Tibial nerve (tissue), 3 donors: Measurements from ENCODE around the gene ROPN1.
"Not testable (repeated sequence)": the region's sequence is repeated elsewhere in the genome, so short reads cannot be mapped to it uniquely, and the experiment has no call there.

Experiments used
- POLR2A ChIP-seq, 2 donors: fragments of 450-650 bp; IDR thresholded peaks; one replicate each; pipeline ENCODE4 v1.6.1; 2017; ENCODE audit warnings: antibody characterized with exemption in 2 of 2, mild to moderate bottlenecking in 2 of 2, moderate library complexity in 2 of 2
- TF ChIP-seq, protein P1 (sequence below), 5 experiments: fragments of 200-600 bp in 3 of 5; fragments of 450-650 bp in 2 of 5; sonication (generic) in 3 of 5; IDR thresholded peaks; one replicate each; pipeline ENCODE4 v1.5.1; 2016 to 2019; ENCODE audit warnings: antibody characterized with exemption in 5 of 5, mild to moderate bottlenecking in 3 of 5, moderate library complexity in 2 of 5

DNA sequence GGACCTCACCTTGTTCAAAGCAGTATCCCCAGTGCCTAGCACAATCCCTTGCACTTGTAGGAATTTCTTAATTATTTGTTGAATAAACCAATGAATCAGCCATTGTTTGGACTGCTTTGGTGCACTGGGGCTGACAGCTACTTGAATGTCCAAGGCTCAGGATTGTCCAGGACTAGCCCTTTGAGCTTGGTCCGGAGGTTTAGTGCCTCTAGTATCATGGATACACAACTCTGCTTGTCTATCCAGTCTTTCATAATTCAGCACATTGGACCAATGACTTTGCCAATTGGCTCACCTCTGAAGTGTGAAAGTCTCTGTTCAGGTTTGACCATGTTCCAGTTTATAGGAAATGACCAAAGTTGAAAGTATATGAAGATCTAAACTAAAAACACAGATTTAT, 27.1 kb downstream of the ROPN1 start:
- TF ChIP-seq, protein P1, sequence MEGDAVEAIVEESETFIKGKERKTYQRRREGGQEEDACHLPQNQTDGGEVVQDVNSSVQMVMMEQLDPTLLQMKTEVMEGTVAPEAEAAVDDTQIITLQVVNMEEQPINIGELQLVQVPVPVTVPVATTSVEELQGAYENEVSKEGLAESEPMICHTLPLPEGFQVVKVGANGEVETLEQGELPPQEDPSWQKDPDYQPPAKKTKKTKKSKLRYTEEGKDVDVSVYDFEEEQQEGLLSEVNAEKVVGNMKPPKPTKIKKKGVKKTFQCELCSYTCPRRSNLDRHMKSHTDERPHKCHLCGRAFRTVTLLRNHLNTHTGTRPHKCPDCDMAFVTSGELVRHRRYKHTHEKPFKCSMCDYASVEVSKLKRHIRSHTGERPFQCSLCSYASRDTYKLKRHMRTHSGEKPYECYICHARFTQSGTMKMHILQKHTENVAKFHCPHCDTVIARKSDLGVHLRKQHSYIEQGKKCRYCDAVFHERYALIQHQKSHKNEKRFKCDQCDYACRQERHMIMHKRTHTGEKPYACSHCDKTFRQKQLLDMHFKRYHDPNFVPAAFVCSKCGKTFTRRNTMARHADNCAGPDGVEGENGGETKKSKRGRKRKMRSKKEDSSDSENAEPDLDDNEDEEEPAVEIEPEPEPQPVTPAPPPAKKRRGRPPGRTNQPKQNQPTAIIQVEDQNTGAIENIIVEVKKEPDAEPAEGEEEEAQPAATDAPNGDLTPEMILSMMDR (IDR thresholded peaks at IDR 0.05) = not testable (repeated sequence)
- TF ChIP-seq POLR2A (IDR thresholded peaks at IDR 0.05) = not testable (repeated sequence)
